Measurements from ENCODE around the gene NRXN3.

NRXN3 gene

DNA sequence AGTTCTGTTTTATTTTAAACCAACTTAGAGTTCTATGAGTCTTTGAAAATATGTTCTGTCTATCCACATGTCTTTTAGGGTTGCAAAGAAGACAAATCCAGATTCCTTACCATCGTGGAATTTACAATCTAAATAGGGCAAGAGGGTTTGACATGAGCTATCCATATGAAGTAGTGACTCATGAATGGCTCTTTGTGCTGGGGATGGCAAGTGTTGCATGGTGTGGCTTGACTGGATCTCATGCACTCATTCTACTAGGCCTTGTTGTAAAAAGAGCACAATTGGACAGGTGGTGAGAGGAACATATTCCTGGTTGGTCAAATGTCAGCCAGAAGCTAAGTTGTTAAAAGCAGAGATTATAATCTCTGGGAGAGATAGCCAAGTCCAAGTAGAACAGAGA is 1532.0 kb downstream of the NRXN3 start:
- DNase-seq, result no peak
- ATAC-seq, result no peak

DNA sequence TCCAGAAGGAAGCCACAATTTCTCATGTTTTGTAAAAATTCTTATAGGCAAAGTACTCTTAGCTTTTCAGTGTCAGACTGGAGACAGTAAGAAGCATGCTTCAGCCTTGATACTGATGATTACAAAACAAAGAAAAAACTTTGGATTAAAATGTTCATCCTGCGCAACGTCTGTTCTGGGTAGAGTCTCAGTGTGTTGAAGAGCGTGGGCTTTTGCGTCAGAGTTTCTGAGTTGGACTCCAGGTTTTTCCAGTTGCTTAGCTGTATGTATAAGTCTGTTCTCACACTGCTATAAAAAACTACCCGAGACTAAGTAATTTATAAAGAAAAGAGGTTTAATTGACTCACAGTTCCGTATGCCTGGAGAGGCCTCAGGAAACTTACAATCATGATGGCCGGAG is 1533.0 kb downstream of the NRXN3 start:
- DNase-seq (no peak), ATAC-seq (no peak)

DNA sequence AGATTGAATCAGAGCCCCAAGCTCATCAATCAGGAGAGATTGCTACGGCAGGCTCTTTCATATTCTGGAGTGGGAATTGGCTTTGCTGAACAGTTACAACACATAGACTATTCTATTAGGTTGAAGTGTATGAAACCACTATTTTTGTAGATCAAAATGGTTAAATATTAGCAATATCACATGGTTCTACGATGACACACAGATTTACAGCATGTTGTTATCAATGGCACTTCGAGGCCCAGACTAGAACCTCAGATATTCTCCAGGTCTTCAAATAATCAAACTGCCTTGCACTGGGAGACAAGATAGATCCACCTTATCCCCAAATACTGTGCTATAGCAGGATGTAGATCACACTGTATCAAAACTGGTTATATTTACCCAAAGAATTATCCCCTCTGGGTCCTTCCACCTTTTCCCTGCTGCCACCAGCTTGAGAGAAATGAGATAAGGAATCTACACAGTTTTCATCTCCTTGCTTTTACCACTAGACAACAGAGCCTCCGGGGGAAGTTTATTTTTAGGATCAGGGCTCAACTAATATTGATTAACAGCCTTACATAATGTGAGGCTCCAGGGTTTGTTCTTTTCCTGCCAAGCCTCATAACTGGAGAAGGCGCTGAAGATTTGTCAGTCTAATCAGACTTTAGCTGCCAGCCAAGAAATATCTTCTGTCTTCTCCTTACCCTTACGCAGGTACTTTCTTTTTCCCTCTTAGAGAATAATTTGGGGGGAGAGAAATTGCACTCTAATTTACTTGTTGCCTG is 1534.1 kb downstream of the NRXN3 start:
- DNase-seq (no peak), ATAC-seq (no peak)

DNA sequence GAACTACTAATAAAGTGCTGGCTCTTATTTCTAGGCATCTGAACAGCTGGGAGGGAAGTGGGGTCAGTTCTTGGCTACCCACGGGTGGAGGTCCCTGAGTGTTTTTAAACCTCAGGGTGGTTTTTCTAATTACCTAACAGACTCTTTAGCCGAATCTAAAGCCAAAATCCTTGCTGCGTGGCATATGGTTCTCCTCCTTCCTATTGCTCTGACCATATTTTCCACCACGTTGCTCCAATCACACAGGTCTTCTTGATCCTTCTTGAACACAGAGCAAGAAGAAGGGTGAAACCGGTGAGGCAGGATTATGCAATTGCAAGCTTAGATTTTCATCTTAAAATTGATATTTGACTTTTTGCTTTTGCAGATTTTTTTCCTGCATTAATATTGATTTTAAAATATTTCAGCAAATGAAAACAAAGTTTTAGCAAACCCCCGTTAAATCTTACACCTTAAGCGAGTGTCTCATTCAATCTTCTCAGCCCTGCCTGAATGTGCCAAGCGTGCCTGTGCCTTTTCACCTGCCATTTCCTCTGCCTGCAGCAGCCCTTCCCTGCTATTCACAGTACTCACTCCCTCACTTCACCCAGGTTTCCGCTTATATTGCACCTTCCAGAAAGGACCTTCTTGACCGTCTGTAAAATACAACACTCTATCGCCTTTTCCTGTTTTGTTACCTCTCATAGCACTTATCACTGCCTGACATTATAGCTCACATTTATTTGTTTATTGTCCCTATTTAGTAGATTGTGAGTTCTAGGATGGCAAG is 1535.1 kb downstream of the NRXN3 start:
- no peak for ATAC-seq
- DNase-seq, result no peak

DNA sequence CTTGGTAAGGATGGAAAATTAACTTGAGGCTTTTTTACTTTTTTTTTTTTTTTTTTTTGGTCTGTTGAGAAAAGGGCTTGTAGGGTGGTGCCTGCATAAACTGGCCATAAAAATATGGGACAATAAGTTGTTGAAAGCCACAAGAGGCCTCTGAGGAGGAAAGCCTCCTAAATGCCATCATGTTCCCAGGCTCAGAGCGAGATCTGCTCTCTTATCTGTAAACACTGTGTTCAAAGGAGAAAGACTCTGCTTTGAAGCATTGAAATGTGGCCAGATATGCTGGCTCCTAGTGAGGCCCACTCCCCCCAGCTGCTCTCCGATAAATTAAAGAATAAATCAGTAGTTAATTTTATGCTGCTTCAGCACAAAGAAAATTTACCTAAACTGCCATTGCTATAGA is 1536.2 kb downstream of the NRXN3 start:
- no peak for ATAC-seq
- DNase-seq, result no peak

DNA sequence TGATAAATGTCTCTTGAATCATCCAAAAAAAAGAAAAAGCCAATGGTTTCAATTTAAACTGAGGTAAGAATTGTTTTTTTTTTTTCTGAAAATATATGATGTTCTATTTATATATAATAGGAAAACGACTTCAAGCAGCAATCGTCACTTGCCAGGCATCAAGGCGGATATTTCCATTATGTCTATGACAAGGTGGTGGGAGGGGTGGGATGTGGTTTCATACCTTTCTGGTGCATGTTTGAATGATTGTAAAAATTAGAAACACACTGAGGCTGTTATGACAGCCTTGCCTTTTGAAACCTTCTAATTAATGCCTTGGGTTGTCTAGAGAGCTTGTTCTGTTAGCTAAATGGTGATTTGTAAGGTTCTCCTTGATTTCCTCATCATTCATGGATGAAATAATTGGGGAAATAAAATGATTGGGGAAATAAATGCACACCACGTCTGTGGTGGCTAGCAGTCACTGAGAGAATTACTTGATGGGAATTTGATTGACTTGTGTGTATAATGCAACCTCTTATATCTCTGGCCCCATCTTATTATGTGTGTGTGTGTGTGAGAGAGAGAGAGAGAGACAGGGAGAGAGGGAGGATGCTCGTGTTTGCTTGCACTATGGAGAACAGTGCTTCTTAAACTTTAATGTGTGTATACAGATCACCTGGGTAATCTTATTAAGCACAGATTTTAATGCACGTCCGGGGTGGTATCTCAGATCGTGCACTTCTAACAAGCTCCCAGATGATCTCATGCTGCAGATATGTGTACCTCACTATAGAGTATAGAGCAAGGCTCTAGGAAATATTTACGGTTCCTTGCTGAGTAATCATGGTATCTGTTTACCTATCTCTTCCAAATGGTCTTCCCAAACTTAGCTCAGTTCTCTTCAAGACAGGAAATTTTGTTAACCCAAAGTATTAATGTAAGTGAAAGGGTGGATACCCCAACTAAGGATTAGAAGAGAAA is 1538.5 kb downstream of the NRXN3 start:
- no peak for DNase-seq
- ATAC-seq, result no peak

DNA sequence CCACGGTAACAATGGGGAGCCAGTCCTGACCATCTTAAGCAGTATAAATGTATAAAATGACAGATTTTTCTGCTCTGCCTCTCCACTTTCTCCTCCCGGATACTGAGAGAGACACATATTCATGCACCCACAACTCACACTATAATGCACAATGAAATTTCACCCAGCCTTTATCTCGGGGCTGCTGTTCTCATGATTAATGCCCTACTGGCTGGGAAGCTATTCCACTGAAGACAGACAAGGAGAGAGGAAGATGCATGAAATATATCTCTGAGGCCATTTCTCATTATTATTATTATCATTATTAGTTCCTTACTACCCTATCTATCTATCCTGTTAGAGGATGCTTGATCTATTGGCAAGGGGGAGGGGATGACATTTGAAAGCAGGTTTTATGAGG is 1539.4 kb downstream of the NRXN3 start:
- DNase-seq (no peak), ATAC-seq (no peak)

DNA sequence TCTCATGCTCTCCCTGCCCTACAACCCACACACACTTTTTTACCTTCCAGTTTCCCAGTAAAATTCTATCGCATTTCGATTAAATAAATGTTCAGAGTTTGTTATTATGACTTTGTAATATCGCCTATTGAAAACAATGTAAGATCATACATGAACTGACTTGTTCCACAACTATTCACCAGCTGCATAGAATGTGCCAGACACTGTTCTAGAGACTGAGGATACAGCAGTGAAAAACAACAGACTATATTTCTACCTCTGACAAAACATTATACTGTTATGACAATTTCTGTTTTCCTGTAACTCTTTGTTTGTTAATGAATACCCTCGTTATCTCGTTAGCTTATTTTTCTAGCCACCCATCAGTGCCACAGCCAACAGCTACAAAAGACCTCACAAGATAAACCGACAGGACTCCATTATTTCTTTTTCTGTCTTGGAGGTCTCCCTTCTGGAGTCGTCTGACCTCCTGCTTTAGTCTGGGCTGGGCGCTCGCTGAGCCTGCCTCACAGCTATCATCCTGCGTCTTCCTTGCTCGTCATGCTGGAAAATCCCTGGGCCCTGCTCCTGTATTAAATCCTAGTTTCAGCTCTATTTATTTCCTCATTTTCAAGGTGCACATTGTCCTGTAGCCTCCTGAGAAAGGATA is 1542.3 kb downstream of the NRXN3 start:
- ATAC-seq (no peak), DNase-seq (no peak)

DNA sequence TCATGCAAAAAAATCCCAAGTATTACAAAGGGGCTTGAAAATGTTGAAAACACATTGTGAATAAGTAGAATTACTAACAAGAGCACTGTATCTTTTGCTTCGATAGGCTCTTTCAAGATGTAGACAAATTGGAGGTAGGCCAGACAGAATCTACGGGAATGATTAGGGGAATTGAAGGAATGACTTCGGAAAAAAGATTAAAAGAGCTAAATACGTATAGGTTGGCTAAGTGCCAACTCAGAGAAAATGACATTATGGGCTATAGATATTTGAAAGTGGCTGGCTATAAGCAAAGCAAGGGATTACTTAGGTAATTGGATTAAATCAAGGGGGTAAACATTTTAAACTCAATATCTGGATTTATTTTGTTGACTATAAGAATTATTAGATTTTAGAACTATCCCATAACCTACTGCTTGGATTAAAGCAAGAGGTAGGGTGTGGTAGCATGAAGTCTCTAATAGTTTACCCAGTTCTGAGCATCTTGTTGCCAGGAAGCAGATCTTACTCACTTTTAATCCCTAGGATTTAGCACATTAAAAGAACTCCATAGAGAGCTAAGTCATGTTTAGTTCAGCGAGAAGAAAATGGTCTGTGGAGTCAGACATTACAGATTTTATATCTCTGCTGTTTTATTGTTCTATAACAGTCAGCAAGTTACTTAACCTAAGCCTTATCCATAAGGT is 1551.4 kb downstream of the NRXN3 start:
- DNase-seq (no peak), ATAC-seq (no peak)

DNA sequence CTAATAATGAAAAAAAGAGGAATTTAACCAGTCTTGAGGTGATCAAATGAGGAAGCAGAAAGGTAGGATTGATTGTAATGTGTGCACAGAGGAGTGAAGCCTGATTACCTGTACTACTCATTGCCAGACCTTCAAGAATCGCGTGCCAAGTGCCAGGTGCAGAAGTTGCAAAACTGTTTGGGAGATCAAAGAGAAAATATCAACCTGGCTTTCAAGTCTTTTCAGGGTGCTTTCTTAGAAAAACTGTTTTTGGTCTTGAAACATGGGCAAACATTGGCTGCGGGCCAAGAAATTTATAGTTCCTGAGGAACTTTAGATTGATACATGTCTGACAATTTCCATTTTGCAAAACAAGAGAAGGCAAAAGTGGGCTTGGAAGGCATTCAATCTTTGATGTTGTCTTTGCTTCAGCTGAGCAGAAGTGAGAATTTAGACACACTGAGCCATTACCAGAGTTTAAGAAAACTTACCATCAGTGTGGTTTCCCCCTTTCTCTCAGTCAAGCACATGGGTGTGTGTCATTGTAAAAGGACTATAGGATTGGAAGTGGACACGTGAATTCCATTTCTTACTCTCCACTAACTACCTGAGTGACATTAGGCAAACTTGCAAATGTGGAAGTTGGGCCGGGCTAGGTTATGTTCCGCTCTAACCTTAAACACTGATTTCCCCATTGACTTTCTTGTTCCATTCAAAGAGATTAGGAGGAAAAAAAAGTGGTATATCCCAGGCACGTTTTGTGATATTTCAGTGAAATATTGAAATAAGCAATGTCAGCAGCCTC is 1555.0 kb downstream of the NRXN3 start:
- ATAC-seq (no peak), DNase-seq (no peak)

DNA sequence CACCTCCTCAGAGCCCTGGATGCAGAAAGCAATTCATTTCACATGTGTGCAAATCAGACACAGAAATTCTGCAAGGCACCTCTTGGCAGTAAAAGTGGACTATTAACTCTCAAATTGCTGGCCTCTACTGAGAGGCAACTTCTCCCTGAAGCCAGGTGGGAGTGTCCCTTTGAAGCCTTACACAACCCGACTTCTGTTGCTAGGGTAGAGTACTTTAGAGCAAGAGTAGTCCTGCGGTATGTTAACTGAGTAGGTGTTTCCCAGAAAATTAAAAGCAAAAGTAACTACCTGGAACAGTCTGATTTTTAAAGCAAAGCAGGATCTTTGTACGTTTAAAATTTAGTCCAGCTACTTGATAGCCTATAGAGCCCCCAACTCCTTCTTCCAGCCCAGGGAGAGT is 1557.7 kb downstream of the NRXN3 start:
- DNase-seq (no peak), ATAC-seq (no peak)

DNA sequence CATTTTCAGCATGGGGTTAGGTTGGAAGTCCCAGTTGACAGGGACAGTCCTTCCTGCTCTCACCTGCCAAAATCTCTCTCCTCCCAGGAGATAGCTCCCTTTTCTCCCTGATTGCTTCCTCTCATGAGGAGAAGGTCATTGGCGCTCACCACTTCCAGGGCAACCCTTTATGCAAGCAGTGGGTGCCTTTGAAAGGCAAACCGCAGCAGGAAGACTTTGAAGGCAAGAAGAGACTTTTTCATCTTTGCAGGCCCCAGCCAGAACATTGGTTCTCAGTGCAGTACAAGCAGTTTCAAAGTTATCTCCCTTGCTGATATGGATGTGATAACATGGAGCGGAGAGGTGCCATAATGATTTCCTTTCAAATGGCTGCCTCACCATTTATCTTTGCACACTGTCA is 1558.2 kb downstream of the NRXN3 start:
- DNase-seq, result no peak
- no peak for ATAC-seq

DNA sequence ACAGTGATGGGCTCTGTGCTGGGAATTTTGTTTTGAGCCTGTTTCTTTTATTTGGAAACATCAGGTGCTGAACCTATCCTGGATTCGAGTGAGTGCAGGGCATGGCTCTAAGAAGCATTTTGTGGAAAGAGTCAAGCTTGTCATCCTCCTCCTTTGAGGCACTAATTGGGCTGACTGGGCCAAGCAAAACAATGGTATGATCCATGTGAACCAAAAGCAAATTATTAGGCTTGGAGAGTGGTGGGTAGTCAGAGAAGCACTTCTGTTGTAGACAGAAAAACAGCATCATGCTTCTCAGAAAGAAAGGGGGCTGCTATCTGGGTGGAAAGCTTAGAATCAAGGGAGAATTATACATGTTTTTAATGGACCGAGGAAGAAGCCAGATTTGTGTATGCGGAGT is 1559.6 kb downstream of the NRXN3 start:
- ATAC-seq, result no peak
- no peak for DNase-seq

DNA sequence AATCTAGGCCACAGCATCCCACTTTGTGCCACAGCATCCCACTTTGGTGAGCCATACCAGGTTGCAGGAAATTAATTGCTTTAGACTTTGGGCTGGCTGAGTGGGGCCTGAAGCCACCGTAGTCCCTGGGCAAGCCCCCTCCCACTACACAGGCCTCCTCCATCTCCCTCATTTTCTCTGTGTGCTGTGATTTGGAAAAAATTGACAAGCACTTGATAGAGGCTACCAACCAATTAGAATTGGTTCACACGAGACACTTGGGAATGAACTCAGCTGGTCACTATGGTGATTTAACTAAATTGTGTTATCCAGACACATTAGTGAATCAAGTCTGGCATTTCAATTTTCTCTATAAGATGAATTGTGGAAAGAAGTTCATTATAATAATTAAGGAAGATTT is 1560.0 kb downstream of the NRXN3 start:
- DNase-seq (no peak), ATAC-seq (no peak)

DNA sequence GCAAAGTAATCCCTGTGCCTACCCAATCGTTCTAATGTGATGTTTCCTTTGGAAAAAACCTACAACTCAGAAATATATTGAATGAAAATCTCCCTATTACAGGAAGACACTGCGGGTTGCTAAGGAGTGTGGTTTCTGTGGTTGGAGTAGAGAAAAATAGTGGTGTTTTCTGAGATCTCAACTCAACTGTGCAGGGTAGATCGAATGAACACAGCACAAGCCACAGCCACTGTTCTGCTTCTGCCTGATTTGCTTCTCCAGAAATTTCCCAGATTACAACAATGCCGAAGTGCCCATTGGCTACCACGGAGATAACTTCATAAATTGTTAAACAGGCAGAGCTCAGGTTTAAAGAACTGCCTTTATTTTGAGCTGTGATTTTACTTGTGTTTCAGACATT is 1560.8 kb downstream of the NRXN3 start:
- no peak for ATAC-seq
- no peak for DNase-seq

DNA sequence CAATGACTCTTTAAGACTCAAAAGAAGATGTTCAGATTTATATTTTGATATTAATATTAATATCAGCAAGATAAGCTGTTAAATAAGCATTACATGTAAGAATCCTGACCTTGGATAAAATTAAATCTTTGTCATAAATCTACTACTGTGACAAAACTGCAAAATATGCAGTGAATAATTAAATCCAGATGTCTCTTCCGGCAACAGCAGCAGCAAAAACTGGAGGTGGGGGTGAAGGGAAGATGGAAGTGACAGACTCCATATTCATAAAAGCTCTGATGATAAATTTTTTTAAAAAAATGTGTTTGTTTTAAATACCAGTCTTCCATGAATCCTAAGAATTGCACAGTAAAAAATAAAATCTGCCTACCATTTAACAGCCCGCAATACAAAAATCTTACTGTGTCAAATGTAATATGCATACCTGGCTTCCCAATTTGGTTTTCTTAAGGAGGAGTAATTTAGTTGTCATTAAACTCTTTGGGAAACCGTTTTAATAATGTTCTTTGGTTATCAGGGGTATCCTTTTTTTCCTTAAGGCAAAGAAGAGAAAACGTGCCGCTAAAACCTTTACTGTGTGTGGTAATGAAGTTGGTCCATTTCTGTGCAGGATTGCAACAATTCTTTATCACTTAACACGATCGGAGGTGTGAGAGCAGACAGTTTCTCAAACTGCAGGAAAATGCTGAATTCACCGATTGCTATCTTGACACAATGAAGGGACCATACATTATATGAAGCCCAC is 1562.9 kb downstream of the NRXN3 start:
- ATAC-seq, result no peak
- DNase-seq, result no peak

DNA sequence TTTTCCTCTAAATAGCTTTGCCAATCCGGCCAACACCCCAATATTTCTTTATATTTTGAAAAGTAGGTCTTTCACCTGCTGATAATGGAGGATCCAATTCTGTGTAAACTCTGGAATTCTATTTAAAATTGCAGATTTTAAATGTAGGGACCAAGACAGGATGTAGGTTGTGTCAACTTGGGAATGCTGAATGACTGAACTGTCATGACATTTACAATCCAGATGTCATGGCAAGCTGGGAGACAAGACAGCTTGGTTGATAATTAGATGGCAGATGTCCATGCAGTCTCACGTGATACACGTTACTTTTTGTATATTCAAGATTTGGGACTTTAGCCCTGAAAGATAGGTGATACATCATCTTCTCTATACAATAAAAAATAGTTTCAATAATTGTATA is 1564.0 kb downstream of the NRXN3 start:
- DNase-seq, result no peak

DNA sequence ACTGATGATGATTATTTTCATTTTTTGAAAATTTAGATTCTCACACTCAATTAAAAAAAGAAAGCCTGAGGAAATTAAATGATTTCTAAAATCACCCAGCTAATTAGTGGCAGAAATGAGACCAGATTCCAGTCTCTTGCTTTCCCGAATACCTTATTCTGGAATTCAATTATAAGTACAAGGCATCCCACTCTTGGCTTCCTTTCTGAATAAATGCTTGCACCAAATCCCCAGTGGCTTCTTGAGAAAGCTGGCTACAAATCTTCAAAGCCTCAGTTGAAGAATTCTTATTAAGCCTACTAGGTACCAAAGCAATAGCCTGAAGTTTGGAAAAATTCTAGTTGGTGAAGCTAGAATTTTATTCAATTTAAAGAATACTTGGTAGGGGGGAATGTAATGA is 1564.5 kb downstream of the NRXN3 start:
- ATAC-seq (no peak), DNase-seq (no peak)

More for the DNA sequence above, 1564.0 kb downstream of the NRXN3 start:
- ATAC-seq, result no peak

DNA sequence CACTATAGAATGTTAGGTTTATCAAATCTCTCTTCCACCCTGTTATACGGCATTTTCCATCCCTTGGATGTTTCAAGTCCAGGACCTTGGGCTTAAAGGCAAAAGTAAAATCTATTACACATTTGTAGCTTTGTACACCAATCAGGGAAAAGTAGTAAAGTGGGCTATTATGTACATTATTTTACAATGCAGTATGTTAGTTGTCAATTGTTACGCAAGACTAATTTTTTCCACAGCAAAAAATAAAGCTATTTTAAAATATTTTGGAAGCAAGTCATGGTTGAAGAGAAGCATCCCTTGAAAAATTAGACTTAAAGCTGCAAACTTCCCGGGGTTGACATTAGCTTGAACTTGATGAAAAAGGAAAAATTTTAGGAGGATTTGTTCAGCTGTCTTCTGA is 1564.9 kb downstream of the NRXN3 start:
- no peak for ATAC-seq
- DNase-seq, result no peak

DNA sequence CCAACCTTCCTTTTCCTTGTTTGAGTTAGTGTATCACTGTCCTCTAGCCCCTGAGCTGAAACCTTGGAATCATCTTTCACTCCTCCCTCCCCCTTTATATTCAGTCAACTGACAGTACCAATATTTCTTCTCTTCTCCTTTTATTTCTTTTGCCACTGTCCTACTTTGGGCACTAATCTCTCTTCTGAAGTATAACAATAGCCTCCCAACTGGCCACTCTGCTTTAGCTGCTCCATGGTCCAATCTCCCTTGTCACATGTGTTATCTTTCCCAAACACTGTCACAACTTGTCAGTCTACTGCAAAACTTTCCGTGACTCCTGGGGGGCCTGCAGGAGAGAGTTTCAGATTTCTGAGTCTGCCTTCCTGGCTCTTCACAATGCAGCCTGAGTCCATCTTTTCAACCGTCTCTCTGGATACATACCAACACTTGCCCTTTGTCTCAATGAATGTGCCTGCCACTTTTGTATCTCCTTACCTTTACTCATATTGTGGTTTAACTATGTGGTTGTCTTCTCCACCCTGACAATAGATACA is 1570.0 kb downstream of the NRXN3 start:
- no peak for DNase-seq
- no peak for ATAC-seq

Measured in stimulated activated naive CD8-positive, alpha-beta T cell treated with anti-CD3 and anti-CD28 coated beads, Interleukin-15, Interleukin-2, amounts not matched to agents 100 U/mL and 50 U/mL, for 24 hours (primary cell).